GM12878 (cell line): ENCODE data around the gene ZBTB44. TPM values are rescaled to one million over a fixed set of nuclear protein-coding genes. Genes with fewer than 3 reads are reported as not detected.

Experiments
- ATAC-seq: fragments of 200-7000 bp; cut with Tn5 transposase; 3 replicates; pipeline ENCODE4 v1.9.1; 2020; ENCODE audit warnings: mild to moderate bottlenecking, moderate library complexity
- BruUV-seq: library from RNA; stranded (reverse); fragments of 400-500 nt; replicated peaks from 2 replicates; lab custom pipeline; 2021; lab: Mats Ljungman, UMichigan
- CTCF ChIA-PET: fragments of 300-600 bp; sonication (Branson Sonifier 250); formaldehyde crosslinking; extraction: SDS; loops from one replicate; lab custom pipeline; 2021; ENCODE audit warnings: inconsistent platforms; lab: Yijun Ruan, JAX
- POLR2A ChIA-PET: fragments of 350-600 bp; formaldehyde crosslinking; extraction: SDS; loops from one replicate; lab custom pipeline; 2021; ENCODE audit warnings: inconsistent platforms; lab: Charles Lee
- RAD21 ChIA-PET: fragments of 300-600 bp; sonication (Branson Sonifier 250); formaldehyde crosslinking; loops from one replicate; lab custom pipeline; 2023; ENCODE audit warnings: antibody characterized with exemption; ENCODE audit not compliant: unreplicated experiment; lab: Charles Lee
- SMC1A ChIA-PET: fragments of 300-600 bp; sonication (Branson Sonifier 250); formaldehyde crosslinking; loops from one replicate; lab custom pipeline; 2023; ENCODE audit not compliant: unreplicated experiment, uncharacterized antibody; lab: Charles Lee
- DNase-seq: peaks from one replicate; pipeline ENCODE4 v3.0.0-alpha.2; 2011; ENCODE audit warnings: low read depth, low spot score
- FAIRE-seq: peaks from 3 replicates; lab custom pipeline; 2011; peaks lifted over from hg19 to GRCh38; lab: Jason Lieb, UNC
- H2AFZ ChIP-seq: 2 replicates; pipeline ENCODE4 v1.6.0; 2011; ENCODE audit warnings: low read depth, low read length, control low read depth; ENCODE audit not compliant: control insufficient read depth
- H3K27ac ChIP-seq: 2 replicates; pipeline ENCODE4 v1.5.1; 2011; ENCODE audit warnings: control low read depth; ENCODE audit not compliant: control insufficient read depth, insufficient read depth
- H3K27me3 ChIP-seq, 2 experiments: replicated peaks in 1 of 2; 2 replicates each; pipeline versions ENCODE4 v1.6.0 to v1.6.1; 2011; ENCODE audit warnings: low read length in 1 of 2; ENCODE audit not compliant: control insufficient read depth in 2 of 2, insufficient read depth in 2 of 2
- H3K36me3 ChIP-seq, 2 experiments: 2 replicates each; pipeline ENCODE4 v1.5.1; 2011; ENCODE audit warnings: low read length in 1 of 2; ENCODE audit not compliant: control insufficient read depth in 2 of 2, insufficient read depth in 2 of 2
- H3K4me1 ChIP-seq: 2 replicates; pipeline ENCODE4 v1.6.1; 2011; ENCODE audit warnings: mild to moderate bottlenecking, low read length, moderate library complexity, mixed read lengths; ENCODE audit not compliant: control insufficient read depth, insufficient read depth
- H3K4me2 ChIP-seq: 2 replicates; pipeline ENCODE4 v1.6.0; 2011; ENCODE audit warnings: control low read depth; ENCODE audit not compliant: control insufficient read depth, insufficient read depth
- H3K4me3 ChIP-seq: fragments of 200-600 bp; sonication (generic); 2 replicates; pipeline ENCODE4 v1.5.1; 2016
- H3K79me2 ChIP-seq: 2 replicates; pipeline ENCODE4 v1.6.0; 2011; ENCODE audit warnings: low read length; ENCODE audit not compliant: control insufficient read depth, insufficient read depth
- H3K9ac ChIP-seq: 2 replicates; pipeline ENCODE4 v1.8.0; 2011; ENCODE audit warnings: low read length, control low read depth, mixed read lengths; ENCODE audit not compliant: control insufficient read depth, insufficient read depth
- H3K9me3 ChIP-seq: replicated peaks from 3 replicates; pipeline ENCODE4 v1.5.1; 2011; ENCODE audit warnings: mild to moderate bottlenecking, low read length; ENCODE audit not compliant: control insufficient read depth, insufficient read depth
- H4K20me1 ChIP-seq: 2 replicates; pipeline ENCODE4 v1.6.0; 2011; ENCODE audit not compliant: control insufficient read depth, insufficient read depth
- BCL3 ChIP-seq: IDR thresholded peaks from 2 replicates; pipeline ENCODE4 v1.6.1; 2011; ENCODE audit warnings: borderline replicate concordance, low read depth, mild to moderate bottlenecking, moderate library complexity, low read length; ENCODE audit not compliant: insufficient read depth, poor library complexity, severe bottlenecking
- CEBPB ChIP-seq, 2 experiments: fragments of 150-350 bp in 1 of 2; IDR thresholded peaks; 2 replicates each; pipeline ENCODE4 v1.6.1; 2012 to 2014; ENCODE audit warnings: low read depth in 2 of 2, low read length in 2 of 2, borderline replicate concordance in 1 of 2, inconsistent platforms in 1 of 2
- E4F1 ChIP-seq: fragments of 450-650 bp; IDR thresholded peaks from 2 replicates; pipeline ENCODE4 v1.6.1; 2018; ENCODE audit warnings: borderline replicate concordance, mild to moderate bottlenecking; ENCODE audit not compliant: partially characterized antibody
- EP300 ChIP-seq, 2 experiments: fragments of 150-350 bp in 1 of 2; IDR thresholded peaks; 2 replicates each; pipeline ENCODE4 v1.6.1; 2011 to 2012; ENCODE audit warnings: low read depth in 2 of 2, low read length in 2 of 2, borderline replicate concordance in 1 of 2, improper control_type of control experiment in 1 of 2, inconsistent platforms in 1 of 2; ENCODE audit not compliant: control insufficient read depth in 1 of 2
- FOS ChIP-seq: IDR thresholded peaks from 3 replicates; pipeline ENCODE4 v1.6.1; 2011; ENCODE audit warnings: borderline replicate concordance; ENCODE audit not compliant: insufficient read length; ENCODE audit errors: extremely low read depth
- HCFC1 ChIP-seq: fragments of 150-350 bp; IDR thresholded peaks from 2 replicates; pipeline ENCODE4 v1.6.1; 2014; ENCODE audit warnings: low read length
- IKZF1 ChIP-seq: fragments of 450-650 bp; conservative IDR thresholded peaks from 2 replicates; pipeline ENCODE4 v1.6.1; 2017; ENCODE audit warnings: antibody characterized with exemption, mild to moderate bottlenecking
- MYB ChIP-seq: fragments of 150-350 bp; IDR thresholded peaks from 2 replicates; pipeline ENCODE4 v1.6.1; 2014; ENCODE audit warnings: mild to moderate bottlenecking, low read depth, low read length, borderline replicate concordance
- RELA ChIP-seq: fragments of 450-650 bp; IDR thresholded peaks from 2 replicates; pipeline ENCODE4 v1.8.0; 2014; ENCODE audit warnings: borderline replicate concordance; ENCODE audit not compliant: partially characterized antibody
- SMAD1 ChIP-seq: fragments of 450-650 bp; IDR thresholded peaks from 2 replicates; pipeline ENCODE4 v1.6.1; 2018; ENCODE audit warnings: mild to moderate bottlenecking, low read depth; ENCODE audit not compliant: partially characterized antibody
- TCF7 ChIP-seq: IDR thresholded peaks from 2 replicates; pipeline ENCODE4 v1.6.1; 2014; ENCODE audit warnings: antibody characterized with exemption, borderline replicate concordance
- ZBTB33 ChIP-seq: fragments of 450-650 bp; IDR thresholded peaks from 2 replicates; pipeline ENCODE4 v1.6.1; 2017; ENCODE audit warnings: mild to moderate bottlenecking
- ZNF274 ChIP-seq: IDR thresholded peaks from one replicate; pipeline ENCODE4 v1.8.0; 2011; ENCODE audit not compliant: insufficient read length, insufficient read depth
- WGBS: methylation state at CpG from one replicate; pipeline ENCODE4 v1.1.6; 2016; ENCODE audit warnings: low lambda C conversion rate; ENCODE audit not compliant: insufficient replicate concordance, insufficient coverage; ENCODE audit errors: missing lambda C conversion rate; 5-methylcytosine and 5-hydroxymethylcytosine counted together
- in situ Hi-C: fragments of 300-500 bp; cut with MboI; formaldehyde crosslinking; loops from 9 replicates; pipeline ENCODE4 v1.14.3; 2018; ENCODE audit warnings: mixed read lengths
- intact Hi-C: fragments of 100-400 bp; cut with micrococcal nuclease; formaldehyde crosslinking; loops from one replicate; pipeline ENCODE4 v1.14.2; 2022; ENCODE audit not compliant: unreplicated experiment
- polyA plus RNA-seq, 11 experiments: library from polyadenylated mRNA; depleted of rRNA in 4 of 11; unstranded in 6 of 11; stranded (reverse) in 5 of 11; fragments of >200 nt; fragmentation: Nextera tagmentation in 4 of 11; fragmentation: Illumina TruSeq in 1 of 11; extraction: Ambion mirVana in 4 of 11; extraction: Trizol in 1 of 11; gene quantifications; 1 replicate in 1 of 11; 2 replicates in 10 of 11; pipeline versions ENCODE4 v1.2.1 to v1.2.3, GENCODE V29; 2011 to 2016; ENCODE audit warnings: inconsistent platforms in 2 of 11, missing spikeins in 2 of 11, low read depth in 1 of 11
- total RNA-seq, 4 experiments: library from RNA; depleted of rRNA in 3 of 4; stranded (reverse); fragments of >200 nt in 3 of 4; fragmentation: Illumina TruSeq in 1 of 4; extraction: Trizol in 1 of 4; gene quantifications; 2 replicates each; pipeline versions ENCODE4 v1.2.1 to v1.2.3, GENCODE V29; 2013 to 2021
- TF ChIP-seq, protein P1 (sequence below): IDR thresholded peaks from 2 replicates; pipeline ENCODE4 v1.6.1; 2012; ENCODE audit warnings: low read depth, low read length, improper control_type of control experiment

ZBTB44 gene
- total and polyA plus RNA-seq, 10 of the 15 experiments (the other 5 are each of a cell fraction or from before 2014, with no cell fraction given): 2.8 to 38.2 (median 12.2) TPM

DNA sequence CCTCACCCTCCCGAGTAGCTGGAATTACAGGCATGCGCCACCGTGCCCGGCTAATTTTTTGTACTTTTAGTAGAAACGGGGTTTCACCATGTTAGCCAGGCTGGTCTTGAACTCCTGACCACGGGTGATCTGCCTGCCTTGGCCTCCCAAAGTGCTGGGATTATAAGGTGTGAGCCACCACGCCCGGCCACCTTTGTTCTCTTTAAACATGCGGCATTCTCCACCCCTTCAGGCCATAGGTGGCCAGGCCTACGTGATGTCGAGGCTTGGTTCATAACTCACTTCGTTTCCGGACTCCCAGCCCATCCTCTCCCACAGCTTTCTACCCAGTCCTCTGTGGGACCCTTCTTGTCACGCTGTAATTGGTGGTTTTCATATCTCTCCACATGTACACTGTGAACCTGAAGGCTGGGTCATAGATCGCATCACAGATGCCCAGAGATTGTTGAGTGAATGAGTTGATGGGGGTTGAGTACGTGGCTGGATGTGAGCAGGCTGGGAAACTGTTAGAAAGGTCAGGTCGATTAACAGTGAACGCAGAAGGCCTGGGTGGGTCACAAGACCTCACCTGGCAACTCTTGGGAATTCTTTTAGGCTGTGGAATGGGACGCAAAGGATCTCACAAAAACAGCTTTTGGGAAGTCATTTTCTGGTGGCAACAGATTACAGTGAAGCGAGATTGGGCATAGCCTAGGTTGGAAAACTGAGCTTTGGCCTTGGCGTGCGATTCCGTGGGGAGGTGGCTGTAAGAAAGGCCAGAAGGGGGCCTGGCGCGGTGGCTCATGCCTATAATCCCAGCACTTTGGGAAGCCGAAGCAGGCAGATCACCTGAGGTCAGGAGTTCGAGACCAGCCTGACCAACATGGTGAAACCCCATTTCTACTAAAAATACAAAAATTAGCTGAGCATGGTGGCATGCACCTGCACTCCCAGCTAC lies 110.7 kb downstream of the ZBTB44 start:
- intact Hi-C loops: no loop called here
- FAIRE-seq: no peak
- in situ Hi-C loops: no loop called here
- ChIA-PET POLR2A (no interaction called here), SMC1A (interaction anchor here (0.8 to 1.5 kb wide), 2 partner anchors 71 to 200 kb away, joined by 3 read pairs; no protein-coding TSS in a partner anchor), CTCF (interaction anchor here (0.5 kb wide), 1 partner anchor 799 kb away, joined by 3 read pairs; no protein-coding TSS in a partner anchor), RAD21 (no interaction called here)
- no peak overlapping the region for H3K9ac ChIP-seq
- peaks cover 0 to 2% of the 10 kb centered on the region in 2 experiments; a peak in 1 of 4 replicates for H3K36me3 ChIP-seq
- no peaks in the 10 kb centered on the region for H4K20me1 ChIP-seq
- H3K27me3 ChIP-seq: no peaks in the 10 kb centered on the region
- 71% methylated on average over 27 of the region's 27 CpGs for WGBS
- no peak overlapping the region for H3K4me2 ChIP-seq
- ATAC-seq: no peak
- no peak for DNase-seq
- no peaks in the 10 kb centered on the region for H3K4me1 ChIP-seq
- H2AFZ ChIP-seq: no peak overlapping the region
- H3K9me3 ChIP-seq: no peaks in the 10 kb centered on the region
- BruUV-seq: no TSS peak
- H3K27ac ChIP-seq: no peak overlapping the region
- no peak overlapping the region for H3K4me3 ChIP-seq
- H3K79me2 ChIP-seq: no peaks in the 10 kb centered on the region
- TF ChIP-seq MYB (no peak), IKZF1 (no peak), BCL3 (no peak), TCF7 (no peak), FOS (no peak), EP300 (IDR thresholded peaks at IDR 0.05; ENCODE audit: borderline replicate concordance in 1 of 2, control insufficient read depth in 1 of 2, low read depth in 2 of 2, low read length in 2 of 2) (no peak), RELA (no peak), CEBPB (IDR thresholded peaks at IDR 0.05; ENCODE audit: borderline replicate concordance in 1 of 2, low read depth in 2 of 2, low read length in 2 of 2) (no peak), HCFC1 (no peak), E4F1 (no peak), ZNF274 (no peak), SMAD1 (no peak), ZBTB33 (no peak)
- TF ChIP-seq, protein P1, sequence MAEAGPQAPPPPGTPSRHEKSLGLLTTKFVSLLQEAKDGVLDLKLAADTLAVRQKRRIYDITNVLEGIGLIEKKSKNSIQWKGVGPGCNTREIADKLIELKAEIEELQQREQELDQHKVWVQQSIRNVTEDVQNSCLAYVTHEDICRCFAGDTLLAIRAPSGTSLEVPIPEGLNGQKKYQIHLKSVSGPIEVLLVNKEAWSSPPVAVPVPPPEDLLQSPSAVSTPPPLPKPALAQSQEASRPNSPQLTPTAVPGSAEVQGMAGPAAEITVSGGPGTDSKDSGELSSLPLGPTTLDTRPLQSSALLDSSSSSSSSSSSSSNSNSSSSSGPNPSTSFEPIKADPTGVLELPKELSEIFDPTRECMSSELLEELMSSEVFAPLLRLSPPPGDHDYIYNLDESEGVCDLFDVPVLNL: no peak
